Esophagus (tissue), 2 donors: ENCODE measurements around the gene PRL. TPM values are rescaled to one million over a fixed set of nuclear protein-coding genes. Genes with fewer than 3 reads are reported as not detected.

Source experiments
- H3K27ac ChIP-seq, 2 donors: one replicate each; pipeline ENCODE4 v1.5.1; 2013; ENCODE audit warnings: low read depth in 2 of 2, mild to moderate bottlenecking in 2 of 2, inconsistent platforms in 1 of 2, low read length in 1 of 2, moderate library complexity in 1 of 2
- H3K27me3 ChIP-seq, 2 donors: one replicate each; pipeline ENCODE4 v1.6.1; 2013; ENCODE audit warnings: low read length in 2 of 2, control low read depth in 1 of 2, mild to moderate bottlenecking in 1 of 2; ENCODE audit not compliant: insufficient read depth in 2 of 2, control insufficient read depth in 1 of 2
- H3K36me3 ChIP-seq, 2 donors: one replicate each; pipeline ENCODE4 v1.6.1; 2013; ENCODE audit warnings: low read length in 1 of 2; ENCODE audit not compliant: control insufficient read depth in 2 of 2, insufficient read depth in 2 of 2
- H3K4me1 ChIP-seq, 2 donors: one replicate each; pipeline ENCODE4 v1.6.1; 2013; ENCODE audit warnings: low read length in 1 of 2; ENCODE audit not compliant: control insufficient read depth in 2 of 2, insufficient read depth in 2 of 2
- H3K4me3 ChIP-seq, 2 donors: one replicate each; pipeline ENCODE4 v1.5.1; 2013; ENCODE audit warnings: low read length in 2 of 2, mild to moderate bottlenecking in 2 of 2, low read depth in 1 of 2, moderate library complexity in 1 of 2
- H3K9me3 ChIP-seq, 2 donors: one replicate each; pipeline ENCODE4 v1.6.1; 2013; ENCODE audit warnings: mild to moderate bottlenecking in 2 of 2, low read depth in 1 of 2, low read length in 1 of 2, moderate library complexity in 1 of 2; ENCODE audit not compliant: control insufficient read depth in 2 of 2, insufficient read depth in 1 of 2
- WGBS, 2 donors: extraction: QIAGEN DNeasy Blood & Tissue Kit; methylation state at CpG; one replicate each; pipeline ENCODE4 v1.1.7; 2013; 5-methylcytosine and 5-hydroxymethylcytosine counted together
- polyA plus RNA-seq, 2 donors: library from polyadenylated mRNA; stranded (reverse); fragments of 200-250 nt; gene quantifications; one replicate each; pipeline ENCODE4 v1.2.3, GENCODE V29; 2013
- donor health status: healthy with polysubstance abuse.
- donor health status: Bipolar disorder and iron deficiency.

PRL gene
- polyA plus RNA-seq, 2 donors: not detected

GRCh38 chr6:22325481-22325880 lies 28.6 kb upstream of the PRL start:
- Histone ChIP-seq H3K27ac (no peak overlapping the region), H3K9me3 (no peaks in the 10 kb centered on the region), H3K4me1 (no peaks in the 10 kb centered on the region), H3K27me3 (no peaks in the 10 kb centered on the region), H3K36me3 (no peaks in the 10 kb centered on the region), H3K4me3 (no peak overlapping the region)

DNA sequence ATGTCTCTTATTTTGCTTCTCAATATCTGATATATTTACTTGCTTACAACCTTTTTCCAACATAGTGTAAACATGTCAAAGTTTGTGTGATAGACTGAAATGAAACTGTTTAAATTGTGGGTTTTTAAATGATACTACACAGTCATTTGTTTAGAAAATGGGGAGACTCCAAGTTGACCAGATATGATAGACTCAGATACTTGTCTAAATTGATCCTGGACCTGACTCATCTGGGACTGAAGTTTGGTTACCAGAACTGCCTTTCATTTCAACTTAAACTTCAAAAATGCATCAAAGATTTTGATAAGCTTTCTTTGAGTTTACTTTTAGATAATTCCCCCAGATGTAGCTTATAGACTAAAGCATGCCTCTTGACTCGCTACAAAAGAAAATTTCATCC lies 27.0 kb upstream of the PRL start:
- 88 to 92% methylated on average over 1 of the region's 1 CpG for WGBS, 2 donors
- H3K27me3 ChIP-seq: no peaks in the 10 kb centered on the region
- no peak overlapping the region for H3K4me3 ChIP-seq
- no peaks in the 10 kb centered on the region for H3K4me1 ChIP-seq
- H3K36me3 ChIP-seq: no peaks in the 10 kb centered on the region
- no peak overlapping the region for H3K27ac ChIP-seq
- H3K9me3 ChIP-seq: no peaks in the 10 kb centered on the region

DNA sequence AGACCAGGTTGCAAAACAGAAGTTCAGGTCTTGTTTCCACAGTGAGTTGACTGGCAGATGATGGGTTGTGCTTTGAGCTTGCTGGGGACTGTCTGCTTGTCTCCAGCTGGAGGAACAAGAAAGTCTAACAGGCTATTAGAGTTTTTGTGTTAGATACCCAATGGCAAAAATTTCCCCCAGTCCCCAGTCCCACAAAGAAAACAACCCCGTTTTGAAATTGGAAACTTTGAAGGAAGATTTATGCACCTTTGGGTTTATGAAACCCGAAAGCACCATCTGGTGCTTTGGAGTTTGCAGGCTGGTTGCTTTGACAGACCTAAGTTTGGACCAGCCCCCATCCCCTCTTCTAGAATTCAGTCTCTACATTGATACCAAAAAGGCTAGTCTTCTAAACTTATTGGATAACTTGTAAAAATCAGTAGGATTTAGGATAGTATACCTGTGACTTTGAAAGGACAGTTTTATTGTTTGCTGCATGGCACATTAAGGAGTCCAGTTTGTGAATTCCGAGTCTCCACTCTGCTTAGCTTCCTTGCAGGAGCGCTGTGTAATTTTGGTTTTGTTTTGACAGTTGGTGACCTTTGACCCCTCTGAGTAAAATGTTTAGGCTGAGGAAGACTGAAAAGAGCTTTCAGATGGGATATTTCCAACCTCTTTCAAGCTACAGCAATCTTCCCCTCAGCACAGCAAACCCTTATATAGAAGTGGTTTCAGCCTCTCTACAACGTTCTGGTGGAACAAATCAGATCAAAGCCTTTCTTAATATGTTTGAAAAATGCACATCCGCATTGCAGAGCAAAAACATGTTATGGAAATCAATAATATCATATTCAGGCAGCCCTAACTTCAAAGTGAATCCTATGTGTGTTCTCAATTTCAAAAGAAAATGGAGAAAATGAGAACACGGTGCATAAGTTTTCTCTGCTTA lies 25.5 kb upstream of the PRL start:
- no peaks in the 10 kb centered on the region for H3K4me1 ChIP-seq
- no peak overlapping the region for H3K4me3 ChIP-seq
- H3K36me3 ChIP-seq: no peaks in the 10 kb centered on the region
- 64 to 67% methylated on average over 7 of the region's 7 CpGs for WGBS, 2 donors
- no peak overlapping the region for H3K27ac ChIP-seq
- H3K9me3 ChIP-seq: peaks cover 0 to 4% of the 10 kb centered on the region in 2 donors
- no peaks in the 10 kb centered on the region for H3K27me3 ChIP-seq

DNA sequence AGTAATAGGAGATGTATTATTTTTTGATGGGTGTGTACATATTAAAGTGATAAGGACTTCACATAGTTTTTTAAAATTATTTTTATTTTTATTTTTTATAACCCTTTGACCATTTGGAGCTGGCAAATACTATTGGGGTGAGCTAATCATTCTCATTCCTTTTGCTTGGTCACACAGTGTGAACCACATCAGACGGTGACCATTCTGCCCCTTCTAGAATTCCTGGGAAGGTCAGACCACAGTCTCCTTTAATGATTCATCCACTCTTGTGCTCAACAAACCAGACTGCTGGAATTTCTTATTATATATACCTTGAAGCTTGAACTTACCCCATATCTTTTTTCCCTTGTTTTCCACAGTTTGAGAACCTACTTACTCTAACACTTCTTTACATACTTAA lies 23.9 kb upstream of the PRL start:
- no peaks in the 10 kb centered on the region for H3K4me1 ChIP-seq
- H3K27me3 ChIP-seq: no peaks in the 10 kb centered on the region
- peaks cover 0 to 4% of the 10 kb centered on the region in 2 donors for H3K9me3 ChIP-seq
- H3K36me3 ChIP-seq: no peaks in the 10 kb centered on the region
- 83 to 88% methylated on average over 1 of the region's 1 CpG for WGBS, 2 donors
- H3K27ac ChIP-seq: no peak overlapping the region
- no peak overlapping the region for H3K4me3 ChIP-seq

DNA sequence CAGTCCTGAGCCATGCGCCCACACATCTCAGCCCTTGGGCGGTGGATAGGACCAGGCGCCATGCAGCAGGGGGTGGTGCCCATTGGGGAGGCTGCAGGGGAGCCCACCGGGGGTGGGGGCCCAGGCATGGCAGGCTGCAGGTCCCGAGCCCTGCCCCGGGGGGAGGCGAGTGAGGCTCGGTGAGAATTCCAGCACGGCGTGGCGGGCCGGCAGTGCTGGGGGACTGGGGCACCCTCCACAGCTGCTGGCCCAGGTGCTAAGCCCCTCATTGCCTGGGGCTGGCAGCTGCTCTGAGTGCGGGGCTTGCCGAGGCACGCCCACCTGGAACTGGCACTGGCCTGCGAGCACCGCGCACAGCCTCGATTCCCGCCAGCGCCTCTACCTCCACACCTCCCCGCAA lies 21.6 kb upstream of the PRL start:
- no peak overlapping the region for H3K27ac ChIP-seq
- 88 to 89% methylated on average over 17 to 22 of the region's 22 CpGs for WGBS, 2 donors
- H3K27me3 ChIP-seq: no peaks in the 10 kb centered on the region
- H3K4me3 ChIP-seq: no peak overlapping the region
- H3K9me3 ChIP-seq: peaks cover 4% of the 10 kb centered on the region in 2 donors
- H3K36me3 ChIP-seq: no peaks in the 10 kb centered on the region
- no peaks in the 10 kb centered on the region for H3K4me1 ChIP-seq

GRCh38 chr6:22313796-22314195 lies 17.0 kb upstream of the PRL start:
- no peaks in the 10 kb centered on the region for H3K36me3 ChIP-seq
- 91% methylated on average over 2 of the region's 2 CpGs for WGBS, 2 donors
- H3K27me3 ChIP-seq: no peaks in the 10 kb centered on the region
- H3K4me3 ChIP-seq: no peak overlapping the region
- no peak overlapping the region for H3K27ac ChIP-seq
- no peaks in the 10 kb centered on the region for H3K4me1 ChIP-seq
- H3K9me3 ChIP-seq: peaks cover 4 to 7% of the 10 kb centered on the region in 2 donors

GRCh38 chr6:22308939-22309338 lies 12.1 kb upstream of the PRL start:
- Histone ChIP-seq H3K4me1 (no peaks in the 10 kb centered on the region), H3K27me3 (no peaks in the 10 kb centered on the region), H3K9me3 (peaks cover 0 to 7% of the 10 kb centered on the region in 2 donors), H3K4me3 (no peak overlapping the region), H3K27ac (no peak overlapping the region), H3K36me3 (no peaks in the 10 kb centered on the region)
- WGBS, 2 donors: 82 to 87% methylated on average over 2 of the region's 2 CpGs

DNA sequence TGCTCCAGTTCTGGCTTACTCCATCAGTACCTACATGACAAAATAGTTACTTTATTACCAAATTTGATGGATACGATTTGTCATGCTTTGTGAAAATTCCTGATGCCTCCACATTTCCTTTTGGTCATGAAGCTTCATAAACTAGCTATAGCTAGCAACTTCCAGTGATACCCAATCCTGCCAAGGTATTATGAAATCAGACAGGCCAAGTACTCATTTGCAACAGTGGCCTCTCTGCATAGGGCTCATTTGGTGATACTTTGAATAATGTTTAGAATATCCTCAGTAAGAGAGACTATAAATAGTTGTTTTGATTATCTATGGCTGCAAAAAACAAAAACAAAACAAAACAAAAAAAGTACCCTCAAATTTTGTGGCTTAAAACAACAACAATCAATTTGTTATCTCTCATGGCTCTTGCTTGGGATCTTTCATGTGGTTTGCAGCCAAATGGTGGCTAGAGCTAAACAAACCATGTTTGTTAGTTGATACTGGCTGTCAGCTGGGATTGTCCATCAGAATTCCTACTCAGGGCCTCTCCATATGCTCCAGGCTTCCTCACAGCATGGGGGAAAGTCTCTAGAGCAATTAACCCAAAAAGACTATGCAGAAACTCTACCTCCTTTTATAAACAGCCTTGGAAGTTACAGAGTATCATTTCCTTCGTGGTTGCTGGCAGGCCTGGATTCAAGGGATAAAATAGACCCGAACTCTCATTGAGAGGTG lies 10.1 kb upstream of the PRL start:
- no peak overlapping the region for H3K27ac ChIP-seq
- H3K27me3 ChIP-seq: no peaks in the 10 kb centered on the region
- WGBS, 2 donors: 84 to 86% methylated on average over 3 of the region's 3 CpGs
- no peaks in the 10 kb centered on the region for H3K4me1 ChIP-seq
- H3K36me3 ChIP-seq: no peaks in the 10 kb centered on the region
- no peak overlapping the region for H3K4me3 ChIP-seq
- H3K9me3 ChIP-seq: no peaks in the 10 kb centered on the region

GRCh38 chr6:22302838-22303237 lies 6.0 kb upstream of the PRL start:
- H3K9me3 ChIP-seq: no peaks in the 10 kb centered on the region
- no peak overlapping the region for H3K27ac ChIP-seq
- 58 to 59% methylated on average over 1 of the region's 1 CpG for WGBS, 2 donors
- no peaks in the 10 kb centered on the region for H3K4me1 ChIP-seq
- no peak overlapping the region for H3K4me3 ChIP-seq
- no peaks in the 10 kb centered on the region for H3K36me3 ChIP-seq
- H3K27me3 ChIP-seq: no peaks in the 10 kb centered on the region
